HuH-7 (cell line): Measurements from ENCODE around the gene TUT4.
A peak's percentile ranks its signal among the peaks of the same experiment; 100 is the strongest.
"Not testable (repeated sequence)": the region's sequence is repeated elsewhere in the genome, so short reads cannot be mapped to it uniquely, and the experiment has no call there.

Source experiments
- DNase-seq: peaks from one replicate; pipeline ENCODE4 v3.0.0; 2011; ENCODE audit warnings: low spot score

The TUT4 gene, protein sequence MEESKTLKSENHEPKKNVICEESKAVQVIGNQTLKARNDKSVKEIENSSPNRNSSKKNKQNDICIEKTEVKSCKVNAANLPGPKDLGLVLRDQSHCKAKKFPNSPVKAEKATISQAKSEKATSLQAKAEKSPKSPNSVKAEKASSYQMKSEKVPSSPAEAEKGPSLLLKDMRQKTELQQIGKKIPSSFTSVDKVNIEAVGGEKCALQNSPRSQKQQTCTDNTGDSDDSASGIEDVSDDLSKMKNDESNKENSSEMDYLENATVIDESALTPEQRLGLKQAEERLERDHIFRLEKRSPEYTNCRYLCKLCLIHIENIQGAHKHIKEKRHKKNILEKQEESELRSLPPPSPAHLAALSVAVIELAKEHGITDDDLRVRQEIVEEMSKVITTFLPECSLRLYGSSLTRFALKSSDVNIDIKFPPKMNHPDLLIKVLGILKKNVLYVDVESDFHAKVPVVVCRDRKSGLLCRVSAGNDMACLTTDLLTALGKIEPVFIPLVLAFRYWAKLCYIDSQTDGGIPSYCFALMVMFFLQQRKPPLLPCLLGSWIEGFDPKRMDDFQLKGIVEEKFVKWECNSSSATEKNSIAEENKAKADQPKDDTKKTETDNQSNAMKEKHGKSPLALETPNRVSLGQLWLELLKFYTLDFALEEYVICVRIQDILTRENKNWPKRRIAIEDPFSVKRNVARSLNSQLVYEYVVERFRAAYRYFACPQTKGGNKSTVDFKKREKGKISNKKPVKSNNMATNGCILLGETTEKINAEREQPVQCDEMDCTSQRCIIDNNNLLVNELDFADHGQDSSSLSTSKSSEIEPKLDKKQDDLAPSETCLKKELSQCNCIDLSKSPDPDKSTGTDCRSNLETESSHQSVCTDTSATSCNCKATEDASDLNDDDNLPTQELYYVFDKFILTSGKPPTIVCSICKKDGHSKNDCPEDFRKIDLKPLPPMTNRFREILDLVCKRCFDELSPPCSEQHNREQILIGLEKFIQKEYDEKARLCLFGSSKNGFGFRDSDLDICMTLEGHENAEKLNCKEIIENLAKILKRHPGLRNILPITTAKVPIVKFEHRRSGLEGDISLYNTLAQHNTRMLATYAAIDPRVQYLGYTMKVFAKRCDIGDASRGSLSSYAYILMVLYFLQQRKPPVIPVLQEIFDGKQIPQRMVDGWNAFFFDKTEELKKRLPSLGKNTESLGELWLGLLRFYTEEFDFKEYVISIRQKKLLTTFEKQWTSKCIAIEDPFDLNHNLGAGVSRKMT (N-terminal part only)

DNA sequence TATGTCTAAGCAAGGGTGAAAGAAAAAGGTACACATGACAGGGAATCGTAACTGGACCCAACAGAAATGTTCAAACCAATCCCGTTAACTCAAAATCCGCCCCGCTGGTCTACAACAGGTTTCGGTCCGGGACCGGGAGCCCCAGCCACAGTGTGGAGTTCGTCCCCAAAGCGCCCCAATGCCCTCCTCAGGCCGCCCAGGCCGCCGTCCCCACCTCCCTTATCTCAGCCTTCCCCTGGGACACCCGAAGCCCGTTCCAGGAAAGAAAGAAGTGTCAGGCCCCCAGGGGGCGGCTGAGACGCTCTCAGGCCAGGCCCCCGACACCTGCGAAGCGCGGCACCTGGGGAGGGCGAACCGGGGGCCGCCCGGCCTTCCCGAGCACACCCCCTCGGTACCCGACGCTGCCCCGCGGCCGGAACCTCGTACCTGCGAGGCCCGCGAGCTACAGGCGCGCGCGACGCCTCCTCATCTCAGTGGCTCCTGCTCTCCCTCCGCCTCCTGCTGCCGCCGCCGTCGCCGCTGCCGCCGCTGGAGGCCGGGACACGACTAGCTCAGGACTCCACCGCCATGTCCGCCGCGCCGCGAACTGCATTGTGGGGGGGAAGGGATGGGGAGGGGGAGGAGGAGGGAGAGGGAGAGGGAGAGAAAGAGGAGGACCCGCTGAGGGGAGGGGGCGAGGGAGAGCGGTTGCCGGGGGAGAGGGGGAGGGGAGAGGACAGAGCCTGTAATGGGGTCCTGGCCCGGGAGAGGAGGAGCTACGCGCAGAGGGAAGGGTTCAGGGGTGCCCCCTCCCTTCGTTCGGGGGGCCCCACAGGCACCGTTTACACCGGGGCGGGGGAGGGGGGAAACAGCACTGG is at the start of gene TUT4:
Gene TUT4, minus strand, starts transcription at position 588 of the 857 bp plus-strand sequence. CDS start 26,812 bp downstream, outside the sequence.
- DNase-seq = peak; percentile 56

DNA sequence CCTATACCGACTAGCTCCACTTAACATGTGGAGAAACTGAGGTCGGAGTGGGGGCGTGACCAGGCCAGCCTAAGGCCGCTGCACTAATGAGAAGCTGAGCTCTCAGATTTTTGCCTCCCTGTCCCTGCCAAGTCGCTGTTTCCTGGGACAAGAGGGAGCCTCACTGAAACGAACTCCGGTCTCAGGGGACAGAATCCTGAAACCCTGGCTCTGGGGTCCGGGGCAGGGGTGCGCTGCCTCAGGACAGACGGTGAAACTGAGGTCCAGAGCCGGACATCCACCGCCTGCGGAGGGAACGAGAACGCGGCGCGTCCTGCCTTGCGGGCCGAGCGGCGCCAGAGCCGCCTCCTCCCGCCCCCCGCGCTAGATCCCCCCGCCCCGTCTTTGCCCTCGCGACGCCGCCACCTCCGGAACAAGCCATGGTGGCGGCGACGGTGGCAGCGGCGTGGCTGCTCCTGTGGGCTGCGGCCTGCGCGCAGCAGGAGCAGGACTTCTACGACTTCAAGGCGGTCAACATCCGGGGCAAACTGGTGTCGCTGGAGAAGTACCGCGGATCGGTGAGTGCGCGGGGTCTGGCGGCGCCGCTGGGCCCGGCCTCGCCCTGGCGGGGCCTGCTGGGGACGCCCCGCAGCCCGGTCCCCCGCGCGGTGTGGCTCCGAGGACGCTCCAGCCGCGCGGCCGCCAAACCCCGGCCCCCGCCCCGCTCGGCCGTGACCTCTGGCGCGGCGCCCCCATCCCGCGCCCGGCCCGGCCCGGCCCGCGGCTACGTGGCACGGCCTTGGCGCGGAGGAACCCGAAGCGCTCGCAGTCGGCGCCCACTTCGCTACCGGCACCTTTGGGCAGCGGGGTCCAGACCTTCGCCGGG is 49.3 kb upstream of the TUT4 start, which contains the start of gene GPX7:
Gene GPX7, plus strand, starts transcription at position 381 of the 865 bp plus-strand sequence. Its CDS starts 39 bp downstream, at position 420.
- peak; percentile 53 for DNase-seq

DNA sequence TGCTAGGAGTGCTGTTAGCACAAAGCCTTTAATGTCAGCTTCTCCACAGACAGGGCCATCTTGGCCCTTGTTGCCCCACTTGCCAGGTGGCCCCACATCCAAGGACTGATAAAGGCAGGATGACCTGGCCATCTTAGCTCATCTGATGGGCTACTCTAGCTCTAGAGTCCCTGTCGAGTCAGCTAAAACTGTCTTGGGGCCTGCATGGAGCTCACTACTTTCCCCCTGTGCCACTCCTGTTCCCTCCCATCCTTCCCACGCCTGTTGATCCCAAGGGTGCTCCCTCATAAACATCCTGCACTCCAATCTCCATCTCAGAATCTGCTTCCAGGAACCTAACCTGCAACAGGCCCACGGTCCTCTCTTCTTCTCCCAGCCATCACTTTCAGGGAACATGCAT is 48.6 kb upstream of the TUT4 start:
- no peak for DNase-seq

DNA sequence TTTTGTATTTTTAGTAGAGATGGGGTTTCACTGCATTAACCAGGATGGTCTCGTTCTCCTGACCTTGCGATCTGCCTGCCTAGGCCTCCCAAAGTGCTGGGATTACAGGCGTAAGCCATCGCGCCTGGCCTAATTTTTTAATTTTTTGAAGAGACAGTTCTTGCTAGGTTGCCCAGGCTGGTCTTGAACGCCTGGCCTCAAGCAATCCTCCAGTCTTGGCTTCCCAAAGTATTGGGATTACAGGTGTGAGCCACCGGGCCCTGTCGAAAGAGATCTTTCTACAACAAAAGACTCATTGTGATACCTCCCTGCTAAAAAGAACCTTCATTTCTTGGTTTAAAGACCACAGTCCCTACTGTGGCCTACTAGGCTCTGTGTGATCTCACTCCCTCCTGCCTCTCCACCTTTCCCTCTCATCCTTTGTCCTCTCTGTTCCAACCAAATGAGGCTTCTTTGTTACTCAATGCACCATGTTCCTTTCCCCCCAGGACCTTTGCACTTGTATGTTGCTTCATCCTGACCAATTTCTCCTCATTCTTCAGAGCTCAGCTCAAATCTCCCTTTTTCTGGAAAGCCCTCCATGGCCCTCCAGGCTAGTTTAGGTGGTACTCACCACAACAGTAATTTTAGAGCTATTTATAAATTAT is 47.8 kb upstream of the TUT4 start:
- no peak for DNase-seq

DNA sequence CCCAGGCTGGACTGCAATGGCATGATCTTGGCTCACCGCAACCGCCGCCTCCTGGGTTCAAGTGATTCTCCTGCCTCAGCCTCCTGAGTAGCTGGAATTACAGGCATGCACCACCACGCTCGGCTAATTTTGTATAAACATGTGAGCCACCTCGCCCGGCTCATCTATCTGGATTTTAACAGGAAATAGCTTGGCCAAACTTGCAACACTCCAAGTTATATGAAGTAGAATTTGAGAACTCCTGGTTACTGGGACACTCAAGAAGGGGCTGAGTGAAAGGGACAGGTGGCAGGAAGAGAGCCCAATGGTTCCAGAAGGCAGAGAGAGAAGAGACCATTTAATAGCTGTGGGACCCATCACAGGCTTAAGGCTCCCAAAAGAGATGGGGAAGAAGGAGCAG is 46.3 kb upstream of the TUT4 start:
- DNase-seq = no peak

DNA sequence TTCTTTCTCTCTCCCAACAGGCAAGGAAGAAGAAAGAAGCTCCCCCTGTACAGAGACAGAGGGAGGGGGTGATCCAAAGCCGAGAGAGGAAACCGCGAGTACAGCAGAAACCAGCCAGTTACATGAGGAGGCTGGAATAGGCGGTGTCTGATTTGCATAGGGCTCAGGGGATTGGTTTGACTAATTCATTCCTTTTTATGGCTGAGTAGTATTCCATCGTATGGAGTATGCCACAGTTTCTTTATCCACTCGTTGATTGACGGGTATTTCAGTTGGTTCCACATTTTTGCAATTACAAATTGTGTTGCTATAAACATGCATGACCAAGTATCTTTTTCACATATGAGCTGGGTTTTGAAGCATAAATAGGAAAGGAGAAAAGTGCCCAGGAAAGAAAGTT is 45.8 kb upstream of the TUT4 start:
- no peak for DNase-seq

DNA sequence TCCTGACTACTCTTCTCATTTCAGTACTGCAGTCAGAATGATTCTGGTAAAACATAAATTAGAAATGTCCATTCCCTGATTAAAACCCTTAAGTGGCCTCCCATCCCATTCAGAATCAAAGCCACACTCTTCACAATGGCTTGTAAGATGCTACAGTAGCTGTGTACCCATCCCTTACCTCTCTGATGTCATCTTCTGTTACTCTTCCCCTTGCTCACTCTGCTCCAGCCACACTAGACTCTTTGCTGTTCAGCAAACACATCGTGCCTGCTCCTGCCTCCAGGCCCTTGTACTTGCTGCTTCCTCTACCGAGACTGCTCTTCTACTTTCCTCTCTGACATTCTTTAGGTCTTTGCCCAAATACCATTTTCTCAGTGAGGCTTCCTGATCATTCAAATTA is 45.0 kb upstream of the TUT4 start:
- no peak for DNase-seq

DNA sequence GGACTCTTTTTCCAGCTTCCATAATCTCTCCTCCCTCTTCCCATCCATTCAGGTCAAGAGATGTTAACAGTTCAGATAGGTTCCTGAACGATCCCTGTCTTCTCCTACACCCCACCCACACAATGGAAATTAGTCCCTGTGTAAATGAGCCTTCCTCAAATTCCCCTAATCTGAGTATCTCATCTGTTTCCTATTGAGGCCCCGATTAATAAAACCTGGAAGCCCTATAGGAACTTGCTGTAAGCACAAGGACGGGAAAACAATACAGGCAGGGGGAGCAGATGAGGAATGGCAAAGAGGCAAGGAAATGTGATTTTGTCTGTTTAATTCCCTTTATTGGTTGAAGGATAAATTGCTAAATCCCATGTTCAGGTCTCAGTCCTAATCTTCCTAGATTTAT is 42.2 kb upstream of the TUT4 start:
- DNase-seq = no peak

DNA sequence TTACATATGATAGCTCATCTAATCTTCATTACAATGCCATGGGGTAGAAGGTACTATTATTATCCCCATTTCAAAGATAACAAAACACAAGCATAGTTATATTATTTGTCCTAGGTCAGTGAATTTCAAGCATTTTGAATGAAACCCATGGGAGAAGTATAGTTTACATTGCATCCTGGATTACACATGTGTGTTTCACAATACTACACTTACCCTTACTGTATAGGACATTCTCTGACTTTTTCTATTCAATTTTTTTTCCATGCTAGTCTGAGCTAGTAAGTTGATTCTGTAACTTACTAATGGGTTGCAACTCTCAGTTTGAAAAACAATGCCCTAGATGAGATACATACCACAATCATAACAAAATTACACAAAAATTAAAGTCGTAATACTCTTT is 40.6 kb upstream of the TUT4 start:
- no peak for DNase-seq

DNA sequence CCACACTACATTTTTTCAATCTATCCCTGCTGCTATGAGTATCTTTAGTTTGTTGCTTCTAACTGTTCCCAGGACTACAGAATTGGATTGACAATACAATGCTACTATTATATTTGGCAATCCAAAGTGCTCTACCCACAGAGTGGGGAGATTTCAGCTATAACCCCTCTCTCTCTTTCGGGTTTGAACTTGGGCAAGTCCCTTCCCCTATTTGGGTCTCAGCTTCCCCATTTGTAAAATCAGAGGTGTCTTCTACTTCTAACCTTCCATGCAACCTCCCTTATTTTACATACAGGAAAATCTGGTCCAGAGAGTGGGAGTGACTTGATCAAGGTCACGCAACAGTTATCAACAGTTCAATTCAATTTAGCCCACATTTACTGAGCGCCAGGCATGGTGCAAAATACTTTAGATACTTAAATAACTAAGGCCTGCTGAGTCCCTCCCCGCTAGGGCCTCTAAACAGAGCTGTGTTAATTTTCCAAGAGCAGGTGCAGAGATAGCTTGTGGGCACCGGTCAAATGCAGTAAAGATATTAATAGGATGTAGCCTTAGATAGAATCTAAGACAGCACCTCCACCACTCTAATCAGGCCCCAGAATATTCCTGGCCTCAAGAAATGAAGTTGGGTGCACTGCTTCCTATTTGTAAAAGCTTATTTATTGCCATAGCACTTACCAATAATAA is 39.9 kb upstream of the TUT4 start:
- no peak for DNase-seq

DNA sequence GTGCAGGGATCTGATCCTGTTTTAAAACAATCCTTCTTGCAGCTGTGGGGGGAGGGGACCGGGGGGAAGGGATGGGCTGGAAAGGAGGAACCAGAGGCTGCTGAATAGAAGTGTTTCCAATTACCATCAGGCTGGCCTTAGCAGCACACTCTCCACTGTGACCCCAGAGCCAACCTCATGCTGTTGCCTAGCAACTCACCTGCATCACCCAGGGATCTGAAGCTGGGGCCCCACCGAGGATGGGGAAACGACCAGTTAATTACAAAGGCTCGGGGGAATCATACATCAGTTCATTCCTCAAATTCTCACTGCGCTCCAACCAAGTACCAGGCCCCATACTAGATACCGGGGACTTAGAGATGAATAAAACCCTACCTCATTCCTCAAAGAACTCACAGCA is 37.4 kb upstream of the TUT4 start:
- no peak for DNase-seq

DNA sequence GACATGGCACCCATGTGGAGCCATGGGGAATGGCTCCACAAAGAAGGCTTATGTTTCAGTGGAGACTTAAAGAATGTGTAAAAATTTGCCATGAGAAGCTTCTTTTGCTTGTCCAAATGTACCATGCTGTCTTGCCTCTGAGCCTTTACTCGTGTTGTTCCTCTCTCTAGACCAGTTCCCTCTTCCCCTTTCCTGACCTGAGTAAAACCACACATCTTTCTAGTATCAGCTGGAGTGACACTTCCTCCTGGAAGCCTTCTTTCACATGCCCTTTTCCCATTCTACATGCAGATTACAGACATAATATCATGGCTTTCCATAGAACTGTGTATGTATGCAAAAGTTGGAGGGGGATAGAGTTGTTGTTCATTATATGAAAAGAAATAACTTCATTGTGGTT is 35.6 kb upstream of the TUT4 start:
- DNase-seq = no peak

DNA sequence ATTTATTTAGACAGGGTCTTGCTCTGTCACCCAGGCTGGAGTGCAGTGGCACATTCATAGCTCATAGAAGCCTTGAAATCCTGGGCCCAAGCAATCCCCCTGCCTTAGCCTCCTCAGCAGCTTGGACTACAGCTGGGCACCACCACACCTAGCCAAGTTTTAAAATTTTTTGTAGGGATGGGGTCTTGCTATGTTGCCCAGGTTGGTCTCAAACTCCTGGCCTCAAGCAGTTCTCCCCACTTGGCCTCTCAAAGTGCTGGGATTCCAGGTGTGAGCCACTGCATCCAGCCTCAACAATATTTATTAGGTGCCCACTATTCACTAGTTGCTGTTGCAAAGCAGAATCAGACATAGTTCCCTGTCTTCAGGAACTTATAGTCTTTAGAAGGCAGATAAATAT is 35.1 kb upstream of the TUT4 start:
- no peak for DNase-seq

DNA sequence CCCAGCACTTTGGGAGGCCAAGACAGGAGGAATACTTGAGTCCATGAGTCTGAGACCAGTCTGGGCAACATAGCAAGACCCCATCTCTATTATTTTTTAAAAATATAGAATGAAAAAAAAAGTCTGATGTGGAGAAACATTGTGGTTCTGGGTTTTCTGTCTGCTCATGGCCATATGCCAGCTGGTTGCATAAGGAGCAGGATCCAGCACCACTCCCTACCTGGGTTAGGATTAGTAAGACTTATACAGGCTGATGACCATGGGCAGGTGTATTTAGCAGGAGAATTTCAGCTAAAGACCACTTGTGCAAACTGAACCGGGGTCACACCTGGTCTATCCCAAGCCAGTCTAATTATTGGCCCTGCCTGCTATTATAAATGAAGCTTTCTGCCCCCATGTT is 32.6 kb upstream of the TUT4 start:
- no peak for DNase-seq

DNA sequence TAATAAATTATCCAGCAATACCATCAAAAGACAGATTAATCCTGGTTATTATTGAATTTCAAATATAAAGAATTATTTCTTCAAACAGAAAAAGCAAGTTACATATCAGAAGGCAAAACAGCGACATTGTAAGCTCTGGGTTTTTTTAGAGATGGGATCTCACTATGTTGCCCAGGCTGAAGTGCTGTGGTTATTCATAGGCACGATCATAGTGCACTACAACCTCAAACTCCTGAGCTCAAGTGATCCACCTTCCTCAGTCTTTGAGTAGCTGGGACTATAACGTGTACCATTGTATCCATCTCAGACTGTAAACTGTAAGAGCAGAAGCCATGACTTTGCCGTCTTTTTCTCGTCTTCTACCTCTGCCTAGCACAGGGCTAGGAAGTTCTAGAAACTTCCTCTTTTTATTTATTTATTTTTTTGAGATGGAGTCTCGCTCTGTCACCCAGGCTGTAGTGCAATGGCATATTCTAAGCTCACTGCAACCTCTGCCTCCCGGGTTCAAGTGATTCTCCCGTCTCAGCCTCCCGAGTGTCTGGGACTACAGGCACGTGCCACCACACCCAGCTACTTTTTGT is 29.3 kb upstream of the TUT4 start:
- DNase-seq = no peak

DNA sequence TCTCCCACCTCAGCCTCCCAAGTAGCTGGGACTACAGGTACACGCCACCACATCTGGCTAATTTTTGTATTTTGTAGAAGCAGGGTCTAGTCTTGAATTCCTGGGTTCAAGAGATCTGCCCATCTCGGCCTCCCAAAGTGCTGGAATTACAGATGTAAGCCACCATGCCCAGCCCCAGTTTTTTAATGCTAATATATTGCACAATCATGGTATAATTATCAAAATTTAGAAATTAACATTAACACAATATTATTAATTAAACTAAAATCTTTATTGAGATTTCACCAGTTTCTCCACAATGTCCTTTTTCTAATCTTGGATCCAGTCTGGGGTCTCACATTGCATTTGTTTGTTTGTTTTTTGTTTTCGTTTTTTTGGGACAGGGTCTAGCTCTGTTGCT is 27.4 kb upstream of the TUT4 start:
- DNase-seq = no peak

DNA sequence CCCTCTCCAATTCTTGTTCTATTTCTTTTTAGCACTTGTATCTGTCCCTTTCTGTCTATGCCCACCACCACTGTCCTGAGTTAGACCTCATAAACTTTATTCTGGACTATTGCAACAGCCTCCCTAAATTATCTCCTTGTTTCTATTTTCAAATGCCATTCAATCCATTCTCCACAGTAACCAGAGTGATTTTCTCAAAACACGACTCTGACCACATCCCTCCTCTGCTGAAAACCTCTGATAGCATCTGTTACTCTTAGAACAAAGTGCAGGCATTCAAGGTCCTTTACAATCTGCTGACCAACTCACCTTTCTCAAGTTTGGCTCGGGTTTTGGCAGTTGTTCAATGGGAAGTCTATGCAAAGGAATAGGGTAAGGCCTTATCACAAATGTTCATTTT is 26.5 kb upstream of the TUT4 start:
- no peak for DNase-seq

DNA sequence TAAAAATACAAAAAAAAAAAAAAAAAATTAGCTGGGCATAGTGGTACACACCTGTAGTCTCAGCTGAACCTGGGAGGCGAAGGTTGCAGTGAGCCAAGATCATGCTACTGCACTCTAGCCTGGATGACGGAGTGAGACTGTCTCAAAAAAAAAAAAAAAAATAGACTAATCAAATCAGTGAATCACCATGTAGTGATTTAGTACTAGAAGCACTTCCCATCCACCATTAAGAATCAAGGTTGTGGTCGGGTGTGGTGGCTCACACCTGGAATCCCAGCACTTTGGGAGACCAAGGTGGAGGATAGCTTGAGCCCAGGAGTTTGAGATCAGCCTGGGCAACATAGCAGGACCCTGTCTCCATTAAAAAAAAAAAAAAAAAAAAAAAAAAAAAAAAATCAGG is 25.2 kb upstream of the TUT4 start:
- not testable (repeated sequence) for DNase-seq

DNA sequence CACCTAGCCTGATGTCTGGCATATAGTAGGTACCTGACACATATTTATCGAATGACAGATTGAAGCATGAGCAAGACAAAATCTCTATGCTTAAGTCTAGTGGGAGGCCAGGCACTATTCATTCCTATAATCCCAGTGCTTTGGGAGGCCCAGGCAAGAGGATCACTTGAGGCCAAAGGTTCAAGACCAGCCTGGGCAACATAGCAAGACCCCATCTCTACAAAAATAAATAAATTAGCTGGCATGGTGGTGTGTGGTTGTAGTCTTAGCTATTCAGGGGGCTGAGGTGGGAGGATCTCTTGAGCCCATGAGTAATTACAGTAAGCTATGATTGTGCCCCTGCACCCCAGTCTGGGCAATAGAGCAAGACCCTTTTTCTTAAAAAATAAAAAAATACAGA is 23.2 kb upstream of the TUT4 start:
- no peak for DNase-seq
